Measurements from ENCODE around the gene TMA16.

Gene TMA16

GRCh38 chr4:163470391-163470790 is 24.1 kb upstream of the TMA16 start:
- in situ Hi-C loops (cut with MboI; ENCODE audit: low pct_unique_long_range_greater_than_20kb, low sequenced_read_pairs, unreplicated experiment), result no loop called here
- no peak for DNase-seq (ENCODE audit: low spot score)
- TF ChIP-seq, protein P1, sequence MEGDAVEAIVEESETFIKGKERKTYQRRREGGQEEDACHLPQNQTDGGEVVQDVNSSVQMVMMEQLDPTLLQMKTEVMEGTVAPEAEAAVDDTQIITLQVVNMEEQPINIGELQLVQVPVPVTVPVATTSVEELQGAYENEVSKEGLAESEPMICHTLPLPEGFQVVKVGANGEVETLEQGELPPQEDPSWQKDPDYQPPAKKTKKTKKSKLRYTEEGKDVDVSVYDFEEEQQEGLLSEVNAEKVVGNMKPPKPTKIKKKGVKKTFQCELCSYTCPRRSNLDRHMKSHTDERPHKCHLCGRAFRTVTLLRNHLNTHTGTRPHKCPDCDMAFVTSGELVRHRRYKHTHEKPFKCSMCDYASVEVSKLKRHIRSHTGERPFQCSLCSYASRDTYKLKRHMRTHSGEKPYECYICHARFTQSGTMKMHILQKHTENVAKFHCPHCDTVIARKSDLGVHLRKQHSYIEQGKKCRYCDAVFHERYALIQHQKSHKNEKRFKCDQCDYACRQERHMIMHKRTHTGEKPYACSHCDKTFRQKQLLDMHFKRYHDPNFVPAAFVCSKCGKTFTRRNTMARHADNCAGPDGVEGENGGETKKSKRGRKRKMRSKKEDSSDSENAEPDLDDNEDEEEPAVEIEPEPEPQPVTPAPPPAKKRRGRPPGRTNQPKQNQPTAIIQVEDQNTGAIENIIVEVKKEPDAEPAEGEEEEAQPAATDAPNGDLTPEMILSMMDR (IDR thresholded peaks at IDR 0.05; ENCODE audit: extremely low read depth, insufficient read depth, missing control alignments), result no peak

DNA sequence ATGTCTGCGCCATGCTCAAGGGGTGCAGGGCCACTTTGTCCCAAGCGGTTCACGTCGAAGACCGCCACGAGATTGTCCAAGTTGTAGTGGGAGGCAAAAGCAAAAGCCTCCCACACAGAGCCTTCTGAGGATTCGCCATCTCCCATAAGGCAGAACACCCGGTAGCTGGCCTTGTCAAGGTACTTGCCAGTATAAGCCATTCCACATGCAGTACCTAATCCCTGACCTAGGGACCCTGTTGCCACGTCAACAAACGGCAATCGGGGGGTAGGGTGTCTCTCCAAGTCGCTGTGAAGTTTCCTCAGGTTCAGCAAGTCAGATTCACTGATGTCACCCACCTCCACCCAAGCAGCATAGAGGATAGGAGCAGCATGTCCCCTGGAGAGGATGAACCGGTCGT is 21.4 kb upstream of the TMA16 start:
- DNase-seq (ENCODE audit: low spot score), result no peak
- in situ Hi-C loops (cut with MboI; ENCODE audit: low pct_unique_long_range_greater_than_20kb, low sequenced_read_pairs, unreplicated experiment), result no loop called here

DNA sequence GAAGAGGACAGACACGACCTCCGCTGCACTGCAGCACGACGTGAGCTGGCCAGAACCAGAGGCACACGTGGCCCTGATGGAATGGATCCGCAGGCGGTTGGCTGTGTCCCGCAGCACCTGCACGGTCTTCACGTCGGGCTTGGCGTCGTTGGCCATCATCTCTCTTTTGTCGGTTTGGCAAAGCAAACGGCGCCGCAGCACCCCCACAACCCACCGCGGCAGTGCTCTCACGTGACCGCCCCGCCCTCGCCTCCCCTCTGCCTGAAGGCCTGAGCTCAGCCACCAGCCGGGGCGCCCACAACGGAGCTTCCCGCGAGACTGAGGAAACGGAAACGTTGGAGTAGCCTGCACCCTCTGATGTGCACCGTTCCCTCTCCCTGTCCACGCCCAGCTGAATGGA is 20.9 kb upstream of the TMA16 start, which contains the start of gene TKTL2:
Gene TKTL2 (minus strand): TSS at position 179 of the 400 bp plus-strand sequence. CDS start 20 bp downstream, at position 159.
- no peak for DNase-seq (ENCODE audit: low spot score)
- in situ Hi-C loops (cut with MboI; ENCODE audit: low pct_unique_long_range_greater_than_20kb, low sequenced_read_pairs, unreplicated experiment), result no loop called here
- TF ChIP-seq, protein P1 (IDR thresholded peaks at IDR 0.05; ENCODE audit: extremely low read depth, insufficient read depth, missing control alignments), result no peak

More for the DNA sequence above, 21.4 kb upstream of the TMA16 start:
- TF ChIP-seq, protein P1 (IDR thresholded peaks at IDR 0.05; ENCODE audit: extremely low read depth, insufficient read depth, missing control alignments), result no peak

GRCh38 chr4:163474027-163474426 is 20.5 kb upstream of the TMA16 start:
- in situ Hi-C loops (cut with MboI; ENCODE audit: low pct_unique_long_range_greater_than_20kb, low sequenced_read_pairs, unreplicated experiment), result no loop called here
- TF ChIP-seq, protein P1 (IDR thresholded peaks at IDR 0.05; ENCODE audit: extremely low read depth, insufficient read depth, missing control alignments), result no peak
- no peak for DNase-seq (ENCODE audit: low spot score)

- DNase-seq (ENCODE audit: low spot score), result no peak
- in situ Hi-C loops (cut with MboI; ENCODE audit: low pct_unique_long_range_greater_than_20kb, low sequenced_read_pairs, unreplicated experiment), result loop anchor here (25.0 kb wide), 1 partner anchor 365 kb away; no protein-coding TSS in a partner anchor
- TF ChIP-seq, protein P1 (IDR thresholded peaks at IDR 0.05; ENCODE audit: extremely low read depth, insufficient read depth, missing control alignments), result no peak
Observed at GRCh38 chr4:163476761-163477438, 17.6 kb upstream of the TMA16 start.

GRCh38 chr4:163482190-163482589 is 12.3 kb upstream of the TMA16 start:
- in situ Hi-C loops (cut with MboI; ENCODE audit: low pct_unique_long_range_greater_than_20kb, low sequenced_read_pairs, unreplicated experiment), result loop anchor here (25.0 kb wide), 1 partner anchor 370 kb away; no protein-coding TSS in a partner anchor
- DNase-seq (ENCODE audit: low spot score), result no peak

More at GRCh38 chr4:163482190-163482589, 12.3 kb upstream of the TMA16 start:
- TF ChIP-seq, protein P1 (IDR thresholded peaks at IDR 0.05; ENCODE audit: extremely low read depth, insufficient read depth, missing control alignments), result no peak
